ENCODE results near the gene SYNE2.

DNA sequence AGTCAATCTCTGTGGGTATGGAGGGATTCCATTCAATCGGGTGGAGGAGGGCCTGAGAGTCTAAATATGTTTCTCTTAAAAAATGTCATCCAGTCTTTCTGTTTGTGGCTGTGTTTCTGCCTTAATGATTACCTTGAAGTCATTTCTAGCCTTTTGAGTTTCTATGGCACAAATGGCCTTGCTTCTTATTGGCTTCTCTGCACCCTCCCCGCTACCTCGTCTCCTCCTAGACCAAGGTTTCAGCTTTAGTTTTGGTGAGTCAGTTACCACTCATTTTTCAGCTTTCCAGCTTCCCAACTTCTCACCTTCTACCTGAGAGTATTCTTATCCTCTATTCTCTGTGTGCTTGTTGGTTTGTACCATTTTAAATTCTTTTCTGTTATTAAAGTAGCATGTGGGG lies 159.2 kb downstream of the SYNE2 start:
- TF ChIP-seq, protein P1, sequence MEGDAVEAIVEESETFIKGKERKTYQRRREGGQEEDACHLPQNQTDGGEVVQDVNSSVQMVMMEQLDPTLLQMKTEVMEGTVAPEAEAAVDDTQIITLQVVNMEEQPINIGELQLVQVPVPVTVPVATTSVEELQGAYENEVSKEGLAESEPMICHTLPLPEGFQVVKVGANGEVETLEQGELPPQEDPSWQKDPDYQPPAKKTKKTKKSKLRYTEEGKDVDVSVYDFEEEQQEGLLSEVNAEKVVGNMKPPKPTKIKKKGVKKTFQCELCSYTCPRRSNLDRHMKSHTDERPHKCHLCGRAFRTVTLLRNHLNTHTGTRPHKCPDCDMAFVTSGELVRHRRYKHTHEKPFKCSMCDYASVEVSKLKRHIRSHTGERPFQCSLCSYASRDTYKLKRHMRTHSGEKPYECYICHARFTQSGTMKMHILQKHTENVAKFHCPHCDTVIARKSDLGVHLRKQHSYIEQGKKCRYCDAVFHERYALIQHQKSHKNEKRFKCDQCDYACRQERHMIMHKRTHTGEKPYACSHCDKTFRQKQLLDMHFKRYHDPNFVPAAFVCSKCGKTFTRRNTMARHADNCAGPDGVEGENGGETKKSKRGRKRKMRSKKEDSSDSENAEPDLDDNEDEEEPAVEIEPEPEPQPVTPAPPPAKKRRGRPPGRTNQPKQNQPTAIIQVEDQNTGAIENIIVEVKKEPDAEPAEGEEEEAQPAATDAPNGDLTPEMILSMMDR (conservative IDR thresholded peaks at IDR 0.05; ENCODE audit: low read length), result no peak
- TF ChIP-seq EZH2phosphoT487 (IDR thresholded peaks at IDR 0.05; ENCODE audit: borderline replicate concordance, low read depth, low read length), result no peak
